Prostate gland (tissue), 2 donors: ENCODE data around the gene CSF2.

ENCODE experiments used
- CTCF ChIP-seq, 4 experiments: fragments of 200-600 bp in 2 of 4; fragments of 450-650 bp in 2 of 4; sonication (generic) in 2 of 4; IDR thresholded peaks; 1 replicate in 3 of 4; 2 replicates in 1 of 4; pipeline ENCODE4 v1.5.1; 2016 to 2019; ENCODE audit warnings: antibody characterized with exemption in 4 of 4, mild to moderate bottlenecking in 2 of 4, moderate library complexity in 2 of 4
- POLR2A ChIP-seq: fragments of 450-650 bp; IDR thresholded peaks from one replicate; pipeline ENCODE4 v1.6.1; 2016; ENCODE audit warnings: antibody characterized with exemption, mild to moderate bottlenecking
- POLR2AphosphoS5 ChIP-seq: sonication (generic); formaldehyde crosslinking; IDR thresholded peaks from one replicate; pipeline ENCODE4 v1.6.1; 2017; ENCODE audit warnings: antibody characterized with exemption

GRCh38 chr5:132024117-132024435 lies 49.5 kb upstream of the CSF2 start:
- TF ChIP-seq POLR2A (no peak), CTCF (IDR thresholded peaks at IDR 0.05) (no peak), POLR2AphosphoS5 (no peak)
